Measurements from ENCODE around the gene SUMO3. TPM values are rescaled to one million over a fixed set of nuclear protein-coding genes. Genes with fewer than 3 reads are reported as not detected.

Gene SUMO3
- total RNA-seq, 4 donors from 2014 or later: 62.6 to 88.4 (median 67.4) TPM

- no peaks in the 10 kb centered on the region for H3K27me3 ChIP-seq
- intact Hi-C loops (cut with DNase I; ENCODE audit: low total_unique reads): no loop called here
- TF ChIP-seq POLR2A (IDR thresholded peaks at IDR 0.05): no peak
- no peak for TF ChIP-seq CTCF (IDR thresholded peaks at IDR 0.05)
Observed at GRCh38 chr21:44763050-44763378, 54.8 kb downstream of the SUMO3 start.

GRCh38 chr21:44762221-44763049 lies 55.4 kb downstream of the SUMO3 start:
- intact Hi-C loops (cut with DNase I; ENCODE audit: low total_unique reads): no loop called here
- H3K36me3 ChIP-seq: no peaks in the 10 kb centered on the region
- no peaks in the 10 kb centered on the region for H3K9me3 ChIP-seq
- no peaks in the 10 kb centered on the region for H3K4me1 ChIP-seq
- TF ChIP-seq POLR2A (IDR thresholded peaks at IDR 0.05) (no peak), CTCF (IDR thresholded peaks at IDR 0.05) (no peak)
- no peak for DNase-seq
- no peaks in the 10 kb centered on the region for H3K27me3 ChIP-seq
- no peak overlapping the region for H3K27ac ChIP-seq
- H3K4me3 ChIP-seq: no peak overlapping the region

More at GRCh38 chr21:44763050-44763378, 54.8 kb downstream of the SUMO3 start:
- H3K9me3 ChIP-seq: no peaks in the 10 kb centered on the region
- no peak overlapping the region for H3K4me3 ChIP-seq
- no peak overlapping the region for H3K27ac ChIP-seq
- no peaks in the 10 kb centered on the region for H3K36me3 ChIP-seq
- no peaks in the 10 kb centered on the region for H3K4me1 ChIP-seq
- no peak for DNase-seq

GRCh38 chr21:44761747-44762208 lies 56.1 kb downstream of the SUMO3 start:
- H3K36me3 ChIP-seq: no peaks in the 10 kb centered on the region
- no peaks in the 10 kb centered on the region for H3K27me3 ChIP-seq
- no peaks in the 10 kb centered on the region for H3K4me1 ChIP-seq
- no peaks in the 10 kb centered on the region for H3K9me3 ChIP-seq
- DNase-seq: no peak
- TF ChIP-seq POLR2A (IDR thresholded peaks at IDR 0.05) (no peak), CTCF (IDR thresholded peaks at IDR 0.05) (no peak)
- intact Hi-C loops (cut with DNase I; ENCODE audit: low total_unique reads): no loop called here
- no peak overlapping the region for H3K4me3 ChIP-seq
- no peak overlapping the region for H3K27ac ChIP-seq

GRCh38 chr21:44761011-44761729 lies 56.7 kb downstream of the SUMO3 start:
- DNase-seq: no peak

More at GRCh38 chr21:44761011-44761729, 56.7 kb downstream of the SUMO3 start:
- H3K27ac ChIP-seq: no peak overlapping the region
- intact Hi-C loops (cut with DNase I; ENCODE audit: low total_unique reads): no loop called here
- H3K4me1 ChIP-seq: no peaks in the 10 kb centered on the region
- no peaks in the 10 kb centered on the region for H3K36me3 ChIP-seq
- H3K4me3 ChIP-seq: no peak overlapping the region
- TF ChIP-seq POLR2A (IDR thresholded peaks at IDR 0.05) (no peak), CTCF (IDR thresholded peaks at IDR 0.05) (no peak)
- no peaks in the 10 kb centered on the region for H3K9me3 ChIP-seq
- H3K27me3 ChIP-seq: no peaks in the 10 kb centered on the region
